ENCODE measurements around the gene DCDC2. TPM values are rescaled to one million over a fixed set of nuclear protein-coding genes. Genes with fewer than 3 reads are reported as not detected.
"Not testable (repeated sequence)": the region's sequence is repeated elsewhere in the genome, so short reads cannot be mapped to it uniquely, and the experiment has no call there.

The DCDC2 gene
- total RNA-seq, 1 donor from 2014 or later = 0.30 TPM

DNA sequence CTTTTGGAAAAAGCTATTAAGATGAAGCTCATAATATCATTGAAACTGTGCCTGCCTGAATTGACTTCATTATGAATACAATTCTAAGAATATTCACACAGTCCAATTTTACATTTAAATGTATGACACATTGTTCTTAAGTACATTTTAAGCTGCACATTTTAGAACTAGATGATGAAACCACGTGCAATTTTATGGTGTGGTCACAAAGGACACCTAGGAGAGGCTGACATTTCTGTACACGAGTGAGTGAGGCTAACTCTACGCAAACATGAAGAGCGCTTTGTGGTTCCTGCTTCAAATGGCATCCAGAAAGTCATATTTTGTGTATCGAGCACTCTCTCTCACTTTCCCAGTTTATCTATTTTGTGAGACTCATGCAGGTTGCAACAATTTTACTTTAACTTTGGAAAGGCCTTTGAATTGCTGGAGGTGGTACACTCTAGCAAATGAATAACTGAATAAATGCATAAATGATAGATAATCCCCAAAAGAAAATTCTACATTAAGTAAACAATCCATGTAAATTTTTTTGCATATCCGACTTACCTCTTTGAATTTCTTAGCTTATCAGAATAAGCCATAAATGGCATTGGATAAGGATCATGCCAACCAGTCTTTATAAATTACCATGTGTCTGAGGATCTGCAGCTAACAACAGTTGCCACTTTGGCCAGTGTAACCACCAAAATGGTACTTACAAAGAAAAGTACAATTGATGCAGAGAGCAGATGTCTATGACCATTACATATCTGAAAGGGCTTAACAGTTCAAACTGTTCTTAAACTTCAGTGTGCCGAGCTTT, 134.5 kb downstream of the DCDC2 start:
- Mint-ChIP-seq H3K27ac (ENCODE audit: unreplicated experiment) (peak overlapping the region; percentile 61), H3K4me1 (ENCODE audit: low read depth) (peaks cover 9% of the 10 kb centered on the region), H3K36me3 (ENCODE audit: low read depth) (peaks cover 2% of the 10 kb centered on the region), H3K9me3 (ENCODE audit: low read depth) (no peaks in the 10 kb centered on the region), H3K27me3 (ENCODE audit: low read depth) (no peaks in the 10 kb centered on the region), H3K4me3 (ENCODE audit: unreplicated experiment) (no peak overlapping the region)
- DNase-seq (ENCODE audit: low spot score) = no peak
- TF ChIP-seq, protein P1, sequence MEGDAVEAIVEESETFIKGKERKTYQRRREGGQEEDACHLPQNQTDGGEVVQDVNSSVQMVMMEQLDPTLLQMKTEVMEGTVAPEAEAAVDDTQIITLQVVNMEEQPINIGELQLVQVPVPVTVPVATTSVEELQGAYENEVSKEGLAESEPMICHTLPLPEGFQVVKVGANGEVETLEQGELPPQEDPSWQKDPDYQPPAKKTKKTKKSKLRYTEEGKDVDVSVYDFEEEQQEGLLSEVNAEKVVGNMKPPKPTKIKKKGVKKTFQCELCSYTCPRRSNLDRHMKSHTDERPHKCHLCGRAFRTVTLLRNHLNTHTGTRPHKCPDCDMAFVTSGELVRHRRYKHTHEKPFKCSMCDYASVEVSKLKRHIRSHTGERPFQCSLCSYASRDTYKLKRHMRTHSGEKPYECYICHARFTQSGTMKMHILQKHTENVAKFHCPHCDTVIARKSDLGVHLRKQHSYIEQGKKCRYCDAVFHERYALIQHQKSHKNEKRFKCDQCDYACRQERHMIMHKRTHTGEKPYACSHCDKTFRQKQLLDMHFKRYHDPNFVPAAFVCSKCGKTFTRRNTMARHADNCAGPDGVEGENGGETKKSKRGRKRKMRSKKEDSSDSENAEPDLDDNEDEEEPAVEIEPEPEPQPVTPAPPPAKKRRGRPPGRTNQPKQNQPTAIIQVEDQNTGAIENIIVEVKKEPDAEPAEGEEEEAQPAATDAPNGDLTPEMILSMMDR (IDR thresholded peaks at IDR 0.05) = no peak

DNA sequence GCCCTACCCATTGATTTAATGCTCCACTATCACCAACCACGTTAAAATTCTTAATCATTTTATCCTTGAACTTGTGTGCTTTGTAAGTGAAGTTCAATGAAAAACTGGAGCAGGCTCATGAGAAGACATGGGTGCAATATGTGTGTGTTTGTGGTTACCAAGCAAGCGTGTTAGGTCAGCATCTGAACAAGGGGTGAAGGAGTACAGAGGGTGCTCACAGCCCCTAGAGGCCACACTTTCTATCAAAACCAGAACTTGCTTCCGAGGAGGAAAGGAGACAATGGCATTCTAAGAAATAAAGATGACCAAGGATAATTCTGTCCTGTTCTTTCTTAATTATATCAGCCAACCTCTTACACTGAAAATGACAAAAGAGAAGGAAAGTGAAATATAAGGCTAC, 138.2 kb downstream of the DCDC2 start:
- Mint-ChIP-seq H3K9me3 (ENCODE audit: low read depth) (no peaks in the 10 kb centered on the region), H3K4me1 (ENCODE audit: low read depth) (peaks cover 9% of the 10 kb centered on the region), H3K4me3 (ENCODE audit: unreplicated experiment) (no peak overlapping the region), H3K27ac (ENCODE audit: unreplicated experiment) (no peak overlapping the region), H3K27me3 (ENCODE audit: low read depth) (no peaks in the 10 kb centered on the region), H3K36me3 (ENCODE audit: low read depth) (peaks cover 2% of the 10 kb centered on the region)
- DNase-seq (ENCODE audit: low spot score) = no peak
- TF ChIP-seq, protein P1 (IDR thresholded peaks at IDR 0.05) = no peak

DNA sequence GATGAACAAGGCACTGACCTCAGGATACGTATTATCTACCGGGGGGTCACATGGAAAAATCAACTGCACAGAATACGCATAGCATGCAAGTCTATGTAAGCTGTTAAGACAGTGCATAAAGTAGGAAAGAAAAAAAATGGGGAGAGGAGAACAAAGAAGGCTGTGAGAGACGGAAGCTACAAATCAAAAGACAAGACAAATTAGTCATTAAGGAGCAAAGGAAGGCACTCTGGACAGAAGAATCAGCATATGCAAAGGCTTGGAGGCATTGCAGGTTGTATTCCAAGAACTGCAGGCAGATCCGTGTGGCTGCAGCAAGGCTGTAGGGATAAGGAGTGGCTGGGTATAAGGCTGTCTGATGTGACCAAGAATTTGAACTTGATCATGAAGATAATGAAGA, 142.9 kb downstream of the DCDC2 start:
- H3K27me3 Mint-ChIP-seq (ENCODE audit: low read depth) = no peaks in the 10 kb centered on the region
- TF ChIP-seq, protein P1 (IDR thresholded peaks at IDR 0.05) = no peak
- H3K9me3 Mint-ChIP-seq (ENCODE audit: low read depth) = no peaks in the 10 kb centered on the region
- DNase-seq (ENCODE audit: low spot score) = no peak
- no peak overlapping the region for H3K4me3 Mint-ChIP-seq (ENCODE audit: unreplicated experiment)
- no peak overlapping the region for H3K27ac Mint-ChIP-seq (ENCODE audit: unreplicated experiment)
- H3K36me3 Mint-ChIP-seq (ENCODE audit: low read depth) = no peaks in the 10 kb centered on the region
- no peaks in the 10 kb centered on the region for H3K4me1 Mint-ChIP-seq (ENCODE audit: low read depth)

DNA sequence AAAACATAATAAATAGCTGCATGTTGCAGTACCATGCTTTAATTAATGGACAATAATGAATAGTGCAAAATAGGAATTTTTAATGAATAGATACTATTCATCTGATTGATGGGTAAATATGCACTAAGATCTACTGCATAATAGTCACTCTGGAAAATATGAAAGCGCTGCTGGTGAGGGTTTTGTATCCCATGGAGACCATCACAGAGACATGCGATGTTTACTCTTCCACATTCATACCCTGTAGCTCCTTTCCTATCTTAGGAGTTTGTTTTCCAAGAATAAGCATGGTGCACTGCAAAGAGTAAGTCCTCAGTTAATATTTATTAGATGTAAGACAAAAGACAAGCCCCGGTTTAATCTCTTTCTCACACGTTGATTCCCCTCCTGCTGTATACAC, 150.4 kb downstream of the DCDC2 start:
- Mint-ChIP-seq H3K27me3 (ENCODE audit: low read depth) (no peaks in the 10 kb centered on the region), H3K9me3 (ENCODE audit: low read depth) (no peaks in the 10 kb centered on the region), H3K27ac (ENCODE audit: unreplicated experiment) (no peak overlapping the region), H3K4me1 (ENCODE audit: low read depth) (no peaks in the 10 kb centered on the region), H3K36me3 (ENCODE audit: low read depth) (no peaks in the 10 kb centered on the region), H3K4me3 (ENCODE audit: unreplicated experiment) (no peak overlapping the region)
- TF ChIP-seq, protein P1 (IDR thresholded peaks at IDR 0.05) = no peak
- DNase-seq (ENCODE audit: low spot score) = no peak

DNA sequence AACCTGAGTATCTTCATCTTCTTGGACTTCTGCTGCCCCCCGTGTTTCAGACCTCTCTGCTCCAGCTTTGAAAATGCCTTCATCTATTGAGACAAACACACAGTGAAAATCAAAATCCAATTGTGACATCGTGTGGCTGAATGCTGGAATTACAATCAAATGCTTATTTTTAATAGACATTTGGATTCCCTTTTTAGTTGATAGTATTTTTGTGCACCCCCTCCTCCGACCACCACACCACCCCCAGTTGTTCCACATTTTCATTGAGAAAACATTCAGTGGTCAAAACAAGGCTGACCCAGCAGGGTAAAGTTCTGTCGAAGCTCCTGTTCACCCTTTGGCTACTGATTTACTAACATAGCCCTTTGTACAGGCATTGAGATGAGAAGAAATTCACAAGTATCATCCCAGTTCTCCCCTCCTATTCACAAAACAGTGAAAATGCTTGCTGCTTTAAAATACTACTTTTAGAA, 152.8 kb downstream of the DCDC2 start:
- no peaks in the 10 kb centered on the region for H3K4me1 Mint-ChIP-seq (ENCODE audit: low read depth)
- peaks cover 15% of the 10 kb centered on the region for H3K9me3 Mint-ChIP-seq (ENCODE audit: low read depth)
- DNase-seq (ENCODE audit: low spot score) = no peak
- H3K27ac Mint-ChIP-seq (ENCODE audit: unreplicated experiment) = no peak overlapping the region
- no peak overlapping the region for H3K4me3 Mint-ChIP-seq (ENCODE audit: unreplicated experiment)
- peaks cover 7% of the 10 kb centered on the region for H3K27me3 Mint-ChIP-seq (ENCODE audit: low read depth)
- TF ChIP-seq, protein P1 (IDR thresholded peaks at IDR 0.05) = peak; percentile 88
- H3K36me3 Mint-ChIP-seq (ENCODE audit: low read depth) = peaks cover 4% of the 10 kb centered on the region

DNA sequence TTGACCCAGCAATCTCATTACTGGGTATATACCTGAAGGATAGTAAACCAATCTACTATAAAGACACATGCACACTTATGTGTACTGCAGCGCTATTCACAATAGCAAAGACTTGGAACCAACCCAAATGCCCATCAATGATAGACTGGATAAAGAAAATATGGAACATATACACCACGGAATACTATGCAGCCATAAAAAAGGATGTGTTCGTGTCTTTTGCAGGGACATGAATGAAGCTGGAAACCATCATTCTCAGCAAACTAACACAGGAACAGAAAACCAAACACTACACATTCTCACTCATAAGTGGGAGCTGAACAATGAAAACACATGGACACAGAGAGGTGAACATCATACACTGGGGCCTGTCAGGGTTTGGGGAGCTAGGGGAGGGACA, 153.7 kb downstream of the DCDC2 start:
- not testable (repeated sequence) for H3K36me3 Mint-ChIP-seq (ENCODE audit: low read depth); H3K27ac Mint-ChIP-seq (ENCODE audit: unreplicated experiment); DNase-seq (ENCODE audit: low spot score); H3K4me1 Mint-ChIP-seq (ENCODE audit: low read depth); H3K4me3 Mint-ChIP-seq (ENCODE audit: unreplicated experiment); H3K27me3 Mint-ChIP-seq (ENCODE audit: low read depth)
- H3K9me3 Mint-ChIP-seq (ENCODE audit: low read depth) = peaks cover 19% of the 10 kb centered on the region

Data from chondrocyte (in vitro differentiated cells).